GM18517 (cell line): ENCODE data around the gene HAGH.
A peak's percentile ranks its signal among the peaks of the same experiment; 100 is the strongest.

Experiments
- ATAC-seq: cut with Tn5 transposase; IDR thresholded peaks from one replicate; pipeline ENCODE4 v1.9.1; 2021; ENCODE audit warnings: mild to moderate bottlenecking, moderate library complexity; ENCODE audit not compliant: unreplicated experiment

Gene HAGH

DNA sequence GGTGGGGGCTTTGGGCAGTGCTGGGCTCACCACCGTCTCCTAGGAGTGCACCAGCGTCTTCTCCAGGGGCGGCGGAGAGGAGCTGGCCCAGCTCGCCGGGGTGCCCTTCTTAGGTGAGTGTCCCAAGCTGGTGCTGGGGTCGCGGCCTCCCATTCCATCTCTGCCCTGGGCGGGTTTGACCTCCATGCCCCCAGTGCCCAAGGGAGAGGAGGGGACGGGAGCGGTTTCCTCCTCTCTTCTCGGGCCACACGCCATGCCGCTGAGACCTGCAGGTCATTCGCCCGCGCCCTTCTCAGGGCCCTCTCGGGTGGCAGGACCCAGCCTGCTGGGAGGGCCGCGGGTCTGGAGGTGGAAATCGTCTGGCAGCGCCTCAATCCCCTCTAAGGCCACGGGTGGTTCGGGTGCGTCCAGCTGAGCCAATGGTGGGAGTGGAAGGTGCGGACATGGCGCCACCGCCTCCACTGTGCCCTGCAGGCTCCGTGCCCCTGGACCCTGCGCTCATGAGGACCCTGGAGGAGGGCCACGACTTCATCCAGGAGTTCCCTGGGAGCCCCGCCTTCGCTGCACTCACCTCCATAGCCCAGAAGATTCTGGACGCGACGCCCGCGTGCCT is 38.4 kb downstream of the HAGH start:
- ATAC-seq: no peak

DNA sequence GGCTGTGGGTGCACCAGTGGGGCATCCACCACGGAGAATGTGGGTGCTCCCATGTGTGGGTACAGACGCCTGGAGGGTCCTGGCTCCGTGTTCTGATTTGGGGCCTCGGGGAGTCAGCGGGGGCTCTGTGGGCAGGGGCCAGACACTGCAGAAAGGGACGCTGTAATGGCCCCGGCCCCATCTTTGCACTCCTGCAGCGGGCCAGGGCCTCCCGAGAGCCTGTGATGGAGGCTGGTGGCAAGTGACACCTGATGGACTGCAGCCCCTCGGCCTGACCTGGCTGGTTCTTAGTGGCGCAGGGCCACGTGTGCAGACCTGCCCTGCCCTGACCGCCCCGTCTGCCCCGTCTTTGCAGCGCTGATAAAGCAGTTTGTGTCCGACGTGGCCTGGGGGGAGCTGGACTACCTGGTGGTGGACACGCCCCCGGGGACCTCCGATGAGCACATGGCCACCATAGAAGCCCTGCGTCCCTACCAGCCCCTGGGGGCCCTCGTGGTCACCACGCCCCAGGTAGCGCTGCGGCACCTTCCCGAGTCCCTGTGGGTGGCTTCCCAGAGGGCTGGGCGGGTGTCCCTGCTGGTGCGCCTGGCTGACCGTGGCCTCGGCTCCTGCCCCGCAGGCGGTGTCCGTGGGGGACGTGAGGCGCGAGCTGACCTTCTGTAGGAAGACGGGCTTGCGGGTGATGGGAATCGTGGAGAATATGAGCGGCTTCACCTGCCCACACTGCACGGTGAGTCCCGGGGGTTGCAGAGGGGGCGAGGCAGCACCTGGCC is 39.1 kb downstream of the HAGH start:
- no peak for ATAC-seq

DNA sequence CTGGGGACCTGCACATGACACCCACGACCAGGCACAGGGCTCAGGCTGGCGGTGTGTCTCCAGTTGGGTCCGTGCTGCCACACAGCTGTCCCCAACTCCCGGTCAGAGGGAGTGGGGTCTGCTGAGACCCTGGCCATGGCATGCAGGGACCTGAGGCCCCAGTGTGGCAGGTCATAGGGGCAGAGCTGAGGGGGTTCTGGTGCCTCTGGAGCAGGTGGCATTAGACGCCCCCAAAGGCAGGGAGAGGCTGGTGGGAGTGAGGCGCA is 39.6 kb downstream of the HAGH start:
- ATAC-seq: no peak

DNA sequence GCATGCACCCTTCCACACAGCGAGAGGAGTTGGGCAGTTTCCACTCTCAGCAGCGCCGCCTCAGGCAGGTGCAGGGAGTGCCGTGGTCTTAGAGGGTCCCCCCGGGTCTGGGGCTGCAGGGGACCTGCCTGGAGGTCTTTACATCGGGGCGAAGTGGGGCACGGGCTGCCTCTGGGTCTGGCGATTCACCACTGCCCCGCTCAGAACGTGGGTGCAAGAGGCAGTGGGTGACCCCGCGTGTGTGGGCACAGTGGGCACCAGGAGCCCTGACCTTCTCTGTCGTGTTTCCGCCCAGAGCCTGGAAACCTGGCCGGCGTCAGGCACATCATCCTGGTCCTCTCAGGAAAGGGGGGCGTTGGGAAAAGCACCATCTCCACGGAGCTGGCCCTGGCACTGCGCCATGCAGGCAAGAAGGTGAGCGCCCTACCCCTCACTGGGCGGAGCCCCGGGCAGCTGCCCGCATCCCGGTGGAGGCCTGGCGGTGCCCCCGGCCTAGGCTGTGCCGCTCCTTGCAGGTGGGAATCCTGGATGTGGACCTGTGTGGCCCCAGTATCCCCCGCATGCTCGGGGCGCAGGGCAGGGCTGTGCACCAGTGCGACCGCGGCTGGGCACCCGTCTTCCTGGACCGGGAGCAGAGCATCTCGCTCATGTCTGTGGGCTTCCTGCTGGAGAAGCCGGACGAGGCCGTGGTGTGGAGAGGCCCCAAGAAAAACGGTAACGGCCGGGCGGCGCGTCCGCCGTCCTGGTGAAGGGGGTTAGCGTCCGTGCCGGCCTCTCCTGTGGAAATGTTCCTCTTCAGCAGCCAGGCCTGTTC is 40.2 kb downstream of the HAGH start:
- ATAC-seq: no peak

DNA sequence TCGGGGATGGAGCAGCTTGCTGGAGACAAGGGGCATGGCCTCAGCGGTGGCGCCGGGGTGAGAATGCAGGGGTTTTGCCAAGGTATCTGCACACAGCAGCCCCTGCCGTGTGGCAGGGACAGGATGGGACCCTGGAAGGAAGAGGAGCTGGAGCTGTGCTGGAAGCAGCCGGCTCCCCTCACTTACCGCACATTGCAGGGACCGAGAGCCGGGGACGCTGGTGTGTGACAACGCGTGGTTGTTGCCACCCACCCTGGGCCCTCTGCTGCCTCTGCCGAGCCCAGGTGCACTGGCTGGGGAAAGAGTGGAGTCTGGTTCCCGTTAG is 40.8 kb downstream of the HAGH start:
- ATAC-seq: no peak

DNA sequence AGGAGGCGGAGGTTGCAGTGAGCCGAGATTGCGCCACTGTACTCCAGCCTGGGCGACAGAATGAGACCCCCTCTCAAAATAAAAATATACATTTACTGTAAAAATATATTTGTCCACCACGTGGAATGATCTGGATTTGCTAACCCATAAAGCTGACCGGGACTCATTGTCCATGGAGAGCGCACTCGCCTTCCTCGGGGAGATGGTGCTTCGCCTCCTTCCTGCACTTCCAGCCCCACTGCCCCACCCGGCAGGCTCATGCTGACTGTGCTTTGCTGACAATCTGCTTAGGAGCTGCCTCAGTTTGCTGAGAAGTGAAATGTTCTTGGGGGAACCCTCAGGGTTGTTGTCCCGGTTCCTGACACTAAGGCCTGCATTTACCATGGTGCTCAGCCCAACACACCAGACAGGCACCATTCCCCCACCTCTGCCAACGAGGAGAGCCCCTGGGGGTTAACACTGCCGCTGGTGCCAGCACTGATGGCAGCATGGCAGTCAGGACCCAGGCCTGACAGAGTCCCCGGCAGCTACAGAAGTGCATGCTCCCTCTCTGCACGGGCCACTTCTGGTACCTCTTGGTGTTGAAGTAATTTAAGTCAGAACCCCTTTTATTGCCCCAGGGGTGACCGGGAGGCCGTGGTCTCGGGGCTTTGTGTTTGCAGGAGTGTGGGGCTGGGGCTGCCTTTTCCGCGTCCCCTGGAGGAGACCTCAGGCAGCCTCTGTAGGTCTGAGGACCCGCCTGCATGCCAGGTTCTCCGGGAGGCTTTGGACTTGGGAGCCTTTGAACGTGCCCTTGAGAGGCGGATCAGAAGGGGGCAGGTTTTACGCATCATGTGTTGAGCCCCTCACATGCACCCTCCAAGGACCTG is 41.4 kb downstream of the HAGH start:
- ATAC-seq: no peak

DNA sequence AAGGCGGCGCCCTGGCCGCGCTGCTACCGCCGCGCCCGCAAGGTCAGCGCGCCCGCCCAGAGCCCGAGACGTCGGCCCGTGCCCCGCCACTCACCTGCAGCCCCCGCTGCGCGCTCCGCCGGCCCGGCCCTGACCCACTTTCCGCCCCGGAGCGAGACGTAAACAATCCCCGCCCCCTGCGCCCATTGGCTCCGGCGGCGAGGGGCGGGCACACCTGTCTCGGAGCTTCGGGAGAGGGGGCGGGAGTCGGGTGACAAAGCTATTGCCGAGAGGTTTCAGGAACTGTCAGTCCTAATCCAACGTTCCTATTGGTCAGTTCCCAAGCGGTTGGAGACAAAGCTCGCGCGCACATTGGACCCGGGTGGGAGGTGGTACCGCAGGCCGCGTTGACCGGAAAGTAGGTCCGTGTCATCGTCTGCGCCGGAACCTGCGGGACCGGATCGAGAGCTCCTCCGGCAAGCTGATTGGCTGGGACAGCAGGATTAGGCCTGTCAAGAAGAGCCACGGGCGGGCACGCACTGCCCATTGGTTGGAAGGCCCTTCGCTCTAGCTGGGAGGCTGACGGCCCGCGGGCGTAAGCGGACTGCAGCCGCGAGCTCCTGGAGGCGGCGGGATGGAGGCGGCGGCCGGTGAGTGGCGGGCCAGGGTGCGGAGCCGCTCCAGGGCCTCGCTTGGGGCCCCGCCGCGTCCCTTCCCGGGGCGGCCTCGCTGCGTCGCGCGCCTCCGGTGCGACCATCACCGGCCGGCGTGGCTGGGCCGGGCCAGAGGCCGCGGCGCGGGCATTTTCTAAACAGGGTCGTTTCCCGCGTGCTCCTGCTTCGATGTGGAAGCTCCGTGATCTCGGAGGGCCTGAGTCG is 44.0 kb downstream of the HAGH start, which contains the start of the genes NUBP2 and SPSB3:
TSS of gene NUBP2 (plus strand) at position 553 of the 857 bp plus-strand sequence. CDS start at position 614, 61 bp downstream.
TSS of gene SPSB3 (minus strand) at position 164 of the 857 bp plus-strand sequence. CDS start 1,088 bp downstream, outside the sequence.
- peak; percentile 87 for ATAC-seq

DNA sequence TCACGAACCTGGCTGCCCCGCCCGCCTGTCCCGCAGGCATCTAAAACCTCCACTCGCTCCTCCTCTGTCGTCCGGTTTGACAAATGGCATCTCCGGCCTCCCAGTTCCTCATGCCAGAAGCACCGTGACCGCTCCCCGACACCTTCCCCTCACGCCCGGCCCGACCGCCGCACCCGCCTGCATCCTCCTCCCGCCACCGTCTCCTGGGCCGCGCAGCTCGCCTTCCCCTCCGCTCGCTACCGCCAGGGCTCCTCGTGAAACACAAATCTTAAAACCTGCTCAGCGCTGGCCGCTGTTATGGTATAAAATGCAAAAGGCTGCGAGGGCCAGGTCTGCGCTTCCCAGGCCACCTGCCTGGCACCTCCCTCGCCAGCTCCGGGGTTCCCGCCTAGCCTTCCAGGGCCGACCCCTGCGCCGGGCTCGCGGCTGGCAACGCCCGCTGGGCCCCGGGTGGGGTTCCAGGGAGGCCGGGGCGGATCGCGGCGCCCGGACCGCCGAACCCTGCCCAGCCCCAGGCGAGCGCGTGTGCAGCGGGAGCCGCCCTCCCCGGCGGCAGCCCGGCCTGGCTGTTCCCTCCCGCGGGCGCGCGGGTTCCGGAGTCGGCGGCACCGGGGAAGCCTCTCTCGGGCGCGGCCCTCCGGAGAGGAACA is 44.7 kb downstream of the HAGH start:
- peak; percentile 5 for ATAC-seq

DNA sequence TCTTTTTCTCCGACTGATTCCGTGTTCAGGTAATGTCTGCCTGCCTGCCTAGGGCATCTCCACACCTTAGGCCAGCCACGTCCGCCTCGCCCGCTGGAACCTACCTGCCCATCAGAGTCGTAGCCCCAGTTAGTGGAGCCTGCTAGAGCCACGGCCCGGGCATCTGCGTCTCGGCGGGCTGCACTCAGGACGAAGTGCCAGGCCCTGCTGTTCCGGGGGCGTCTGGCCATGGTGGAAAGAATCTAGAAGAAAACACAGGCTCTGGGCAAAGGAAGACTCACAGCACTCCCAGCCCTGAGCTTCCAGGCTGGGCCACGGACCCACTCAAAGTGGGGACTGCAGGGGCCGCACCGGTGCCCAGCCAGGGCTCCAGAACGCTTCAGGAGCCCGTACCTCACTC is 45.4 kb downstream of the HAGH start:
- ATAC-seq: no peak

DNA sequence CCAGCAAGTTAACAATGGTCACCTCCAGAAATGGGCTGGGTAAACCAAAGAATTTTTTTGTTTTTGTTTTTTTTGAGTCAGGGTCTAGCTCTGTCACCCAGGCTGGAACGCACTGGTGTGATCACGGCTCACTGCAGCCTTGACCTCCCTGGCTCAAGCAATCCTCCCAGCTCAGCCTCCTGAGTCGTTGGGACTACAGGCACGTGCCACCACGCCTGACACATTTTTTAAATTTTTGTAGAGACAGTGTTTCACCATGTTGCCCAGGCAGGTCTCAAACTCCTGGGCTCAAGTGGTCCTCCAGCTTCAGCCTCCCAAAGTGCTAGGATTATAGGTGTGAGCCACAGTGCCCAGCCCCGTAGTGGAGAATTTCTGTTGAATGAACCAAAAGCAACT is 46.0 kb downstream of the HAGH start:
- no peak for ATAC-seq

DNA sequence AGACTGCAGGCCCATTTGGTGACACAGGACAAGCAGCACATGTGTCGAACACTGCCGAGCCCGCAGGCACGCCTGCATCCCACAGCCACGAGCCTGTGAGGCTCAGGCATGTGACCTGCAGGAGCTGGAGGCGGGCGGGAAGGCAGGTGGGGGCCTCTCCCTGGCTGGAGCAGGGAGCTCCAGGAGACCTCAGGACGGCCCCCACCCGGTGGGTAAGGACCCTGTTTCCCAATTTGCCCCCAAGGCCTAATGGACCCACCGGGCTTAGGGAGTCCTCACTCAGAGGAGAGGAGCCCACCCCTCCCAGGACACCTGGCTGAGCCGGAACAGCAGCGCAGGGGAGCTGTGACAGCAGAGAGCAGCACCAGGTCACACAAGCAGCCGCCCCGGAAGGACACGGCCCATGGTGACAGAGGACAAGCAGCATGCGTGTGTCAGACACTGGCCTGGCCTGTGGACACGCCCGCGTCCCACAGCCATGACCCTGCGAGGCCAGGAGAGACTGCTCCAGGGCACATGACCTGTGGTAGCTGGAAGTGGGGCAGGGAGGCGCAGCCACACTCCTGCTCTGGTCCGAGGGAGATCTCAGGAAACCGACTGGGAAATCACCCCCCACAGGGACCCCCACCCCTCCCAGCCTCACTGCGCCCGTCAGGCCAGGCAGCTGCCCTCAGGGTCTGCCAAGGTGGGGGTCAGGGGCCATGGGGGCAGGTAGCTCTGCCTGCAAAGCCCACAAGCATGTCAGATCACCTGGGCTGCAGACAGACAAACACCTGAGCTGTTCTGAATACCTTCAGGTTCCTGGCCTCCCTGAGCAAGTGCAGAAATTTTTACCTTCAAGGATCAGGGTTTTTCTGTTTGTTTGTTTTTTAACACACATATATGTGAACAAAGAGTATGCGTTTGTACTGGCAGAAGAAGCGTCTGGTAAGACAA is 46.6 kb downstream of the HAGH start:
- no peak for ATAC-seq

DNA sequence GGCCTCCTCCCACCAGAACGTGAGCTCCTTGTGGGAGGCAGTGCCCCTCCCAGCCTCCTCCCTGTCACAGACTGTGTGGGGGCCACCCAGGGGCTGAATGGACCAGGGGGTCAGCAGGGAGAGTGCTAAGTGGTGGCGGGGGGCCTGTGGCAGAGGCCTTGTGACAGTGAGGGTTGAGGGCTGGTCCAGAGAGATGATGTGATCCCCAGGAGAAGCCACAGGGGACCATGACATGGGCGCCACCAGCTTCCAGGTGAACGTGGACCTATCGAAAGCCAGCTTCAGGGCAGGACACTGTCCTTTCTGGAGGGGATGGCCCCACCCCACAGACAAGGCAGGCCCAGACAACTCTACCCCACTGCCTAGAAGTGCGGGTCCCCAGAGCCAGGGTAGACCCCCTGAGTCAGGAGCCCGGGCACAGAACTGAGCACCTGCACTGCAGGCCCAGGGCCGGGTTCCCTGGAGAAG is 47.4 kb downstream of the HAGH start:
- ATAC-seq: no peak

DNA sequence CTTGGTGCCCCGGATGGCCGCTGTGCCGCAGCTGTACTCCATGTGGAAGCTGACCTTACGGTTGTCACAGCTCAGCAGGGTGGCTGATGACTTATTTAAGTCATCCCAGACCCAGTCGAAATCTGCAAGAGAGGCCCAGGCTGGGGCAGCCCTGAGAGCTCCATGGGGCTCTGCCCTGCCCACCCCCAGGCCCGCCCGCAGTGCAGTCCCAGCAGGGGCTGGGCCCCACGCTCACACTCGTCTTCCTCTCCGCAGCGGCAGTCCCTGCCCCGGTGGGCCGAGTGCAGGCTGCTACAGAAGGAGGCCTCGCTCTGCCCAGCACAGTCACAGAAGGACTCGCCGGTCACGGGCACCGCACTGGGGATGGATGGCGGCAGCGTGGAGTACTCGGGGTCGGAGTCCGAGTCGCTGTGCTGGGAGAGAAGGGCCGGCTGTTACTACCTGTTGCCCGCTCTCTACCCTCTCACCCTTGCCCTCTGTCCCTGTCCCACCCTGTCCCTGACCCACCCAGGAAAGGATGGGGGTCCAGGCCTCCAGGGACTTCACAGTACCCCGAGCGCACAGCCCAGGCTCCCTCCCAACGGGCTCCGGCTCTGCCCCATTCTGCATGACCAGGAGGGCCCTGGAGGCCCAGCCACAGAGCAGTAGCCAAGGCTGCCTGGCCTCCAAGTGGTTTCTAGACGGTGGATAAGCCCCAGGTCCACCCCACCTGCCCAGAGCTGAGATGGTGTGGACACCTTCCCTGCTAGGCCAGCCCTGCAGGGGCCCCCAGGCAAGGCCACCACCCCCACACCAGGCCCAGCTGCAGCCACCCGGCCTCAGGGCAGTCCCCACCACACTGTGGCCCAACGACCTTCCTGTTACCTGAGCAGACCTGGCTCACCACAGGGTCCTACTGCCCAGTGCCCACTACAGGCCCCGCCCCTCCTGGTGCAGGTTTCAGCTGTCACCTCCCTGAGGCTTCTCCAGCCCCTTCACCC is 48.1 kb downstream of the HAGH start:
- ATAC-seq: no peak

DNA sequence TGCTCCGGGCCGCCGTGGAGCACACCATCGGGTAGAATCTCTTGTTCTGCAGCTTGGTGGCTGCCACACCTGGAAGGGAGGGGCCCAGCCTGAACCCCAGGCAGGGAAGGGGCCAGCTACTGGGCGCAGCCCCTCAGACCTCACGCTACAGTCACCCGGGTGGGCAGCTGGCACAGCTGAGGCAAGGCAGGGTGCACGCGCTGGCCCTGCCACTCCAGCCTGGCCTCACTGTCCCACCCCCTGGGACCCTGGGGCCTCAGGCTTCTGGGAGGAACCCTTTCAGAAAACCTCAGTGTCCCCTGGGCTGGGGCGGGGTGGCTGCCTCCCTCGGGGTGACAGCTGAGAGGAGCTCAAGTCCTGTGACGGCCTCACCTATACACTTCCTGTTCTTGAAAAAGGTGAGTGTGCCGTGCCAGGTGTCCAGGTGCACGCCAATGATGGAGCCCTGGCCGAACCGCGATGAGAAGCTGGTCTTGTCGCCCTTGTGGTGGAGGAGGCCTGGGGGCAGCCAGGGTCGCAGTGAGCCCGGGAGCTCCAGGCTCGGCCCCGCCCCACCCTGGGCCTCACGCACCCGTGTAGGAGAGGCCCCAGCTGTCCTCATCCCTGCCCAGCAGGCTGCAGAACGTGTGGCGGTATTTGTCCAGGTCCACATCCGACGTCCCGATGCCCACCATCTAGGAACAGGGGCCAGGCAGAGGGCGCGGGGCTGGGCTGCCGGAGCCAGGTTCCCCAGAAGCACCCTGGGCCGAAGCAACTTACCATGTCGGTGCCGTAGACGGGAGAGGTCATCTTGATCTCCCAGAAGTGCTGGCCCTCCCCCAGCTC is 49.0 kb downstream of the HAGH start:
- no peak for ATAC-seq

DNA sequence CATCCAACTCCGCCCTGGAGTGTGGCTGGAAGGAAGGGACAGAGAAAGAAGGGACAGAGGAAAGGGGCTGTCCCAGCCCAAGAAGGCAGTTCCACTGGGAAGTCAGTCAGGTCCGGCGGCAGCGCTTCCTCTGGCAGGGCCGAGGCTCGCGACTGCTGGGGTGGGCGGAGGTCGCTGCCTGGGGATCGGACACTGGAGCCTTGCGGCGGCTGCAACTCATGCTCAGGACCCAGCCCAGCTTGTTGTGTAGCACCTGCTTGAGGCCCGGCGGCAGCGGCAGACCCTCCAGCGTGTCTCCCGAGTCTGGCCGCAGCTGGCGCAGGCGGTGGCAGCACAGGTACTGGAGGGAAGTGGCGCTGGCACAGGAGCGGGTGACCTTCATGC is 49.6 kb downstream of the HAGH start:
- no peak for ATAC-seq

DNA sequence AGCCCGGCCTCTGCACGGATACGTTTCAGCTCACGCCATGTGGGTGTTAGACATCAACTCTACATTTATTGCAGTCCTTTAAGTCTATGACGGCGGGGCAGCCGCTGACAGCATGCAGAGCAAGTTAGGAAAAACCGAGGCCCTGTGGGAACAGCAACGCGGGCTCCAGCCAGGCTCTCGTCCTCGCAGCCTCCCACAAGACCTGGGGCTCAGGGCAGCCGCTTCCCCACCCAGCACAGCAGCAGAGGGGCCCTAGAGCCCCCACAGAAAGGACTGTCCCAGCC is 50.0 kb downstream of the HAGH start:
- no peak for ATAC-seq
